ENCODE data around the gene LITAFD.
A peak's percentile ranks its signal among the peaks of the same experiment; 100 is the strongest.
"Not testable (repeated sequence)": the region's sequence is repeated elsewhere in the genome, so short reads cannot be mapped to it uniquely, and the experiment has no call there.

The LITAFD gene

DNA sequence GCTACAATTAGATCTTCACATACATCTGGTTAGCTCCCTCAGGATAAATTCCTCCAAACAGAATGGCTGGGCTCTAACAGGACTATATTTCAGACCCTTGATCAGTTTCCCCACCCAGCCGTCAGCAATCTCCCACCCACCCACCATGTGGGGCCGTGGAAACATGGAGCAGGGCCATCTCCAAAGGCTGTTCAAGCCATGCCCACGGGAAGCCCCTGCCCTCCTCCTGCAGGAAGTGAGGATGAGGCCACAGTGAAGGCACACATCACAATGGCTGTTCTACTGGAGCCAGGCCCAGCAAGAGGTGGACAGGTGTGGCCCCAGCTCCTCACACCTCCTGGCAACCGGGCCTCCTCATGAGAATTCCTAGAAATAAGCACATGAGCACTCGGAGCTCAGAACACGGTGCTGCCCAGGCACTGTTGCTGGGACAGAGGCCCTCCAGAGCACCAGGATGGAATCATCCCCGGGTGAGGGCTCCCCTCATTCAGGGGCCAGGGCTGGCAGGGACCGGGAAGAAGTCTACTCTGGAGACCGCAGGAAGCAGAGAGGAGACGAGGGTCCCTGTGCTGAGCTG lies at the start of gene LITAFD:
TSS of gene LITAFD (plus strand) at position 311 of the 577 bp plus-strand sequence. CDS start 2,005 bp downstream, outside the sequence.
- Histone ChIP-seq H3K36me3 (ENCODE audit: control insufficient read depth, insufficient read depth, low read length) (peaks cover 3% of the 10 kb centered on the region), H3K4me1 (ENCODE audit: control insufficient read depth, insufficient read depth, low read length) (peaks cover 14% of the 10 kb centered on the region)

DNA sequence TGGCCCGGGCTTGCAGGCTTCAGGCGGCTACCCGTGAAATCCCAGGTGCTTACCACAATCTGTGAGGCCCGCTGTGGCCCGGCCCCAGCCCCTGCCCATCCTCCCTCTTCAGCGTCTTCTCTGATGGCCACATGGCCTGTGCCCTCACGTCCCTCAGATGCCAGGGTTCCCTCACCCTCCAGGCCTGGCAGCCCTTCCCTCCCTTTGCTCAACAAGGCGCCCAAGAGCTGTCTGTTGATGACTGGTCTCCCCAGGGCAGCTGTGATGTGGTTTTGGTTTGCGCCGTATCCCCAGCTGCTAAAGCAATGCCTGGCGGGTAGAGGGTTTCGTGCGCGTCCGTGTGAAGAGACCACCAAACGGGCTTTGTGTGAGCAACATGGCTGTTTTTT lies 49.4 kb upstream of the LITAFD start:
- Histone ChIP-seq H3K4me3 (ENCODE audit: low read depth, low read length) (no peak overlapping the region), H3K4me1 (ENCODE audit: control insufficient read depth, insufficient read depth, low read length) (peaks cover 17% of the 10 kb centered on the region), H3K9me3 (ENCODE audit: control insufficient read depth, insufficient read depth, low read length) (no peaks in the 10 kb centered on the region), H3K27me3 (ENCODE audit: control insufficient read depth, insufficient read depth, low read length) (no peaks in the 10 kb centered on the region), H3K36me3 (ENCODE audit: control insufficient read depth, insufficient read depth, low read length) (peaks cover 5% of the 10 kb centered on the region), H3K9ac (ENCODE audit: low read depth, low read length) (peak overlapping the region; percentile 85)

More for the DNA sequence above, at the start of gene LITAFD:
- Histone ChIP-seq H3K9me3 (ENCODE audit: control insufficient read depth, insufficient read depth, low read length) (no peaks in the 10 kb centered on the region), H3K9ac (ENCODE audit: low read depth, low read length) (no peak within 1 kb of the TSS), H3K4me3 (ENCODE audit: low read depth, low read length) (no peak within 1 kb of the TSS), H3K27me3 (ENCODE audit: control insufficient read depth, insufficient read depth, low read length) (no peaks in the 10 kb centered on the region)

DNA sequence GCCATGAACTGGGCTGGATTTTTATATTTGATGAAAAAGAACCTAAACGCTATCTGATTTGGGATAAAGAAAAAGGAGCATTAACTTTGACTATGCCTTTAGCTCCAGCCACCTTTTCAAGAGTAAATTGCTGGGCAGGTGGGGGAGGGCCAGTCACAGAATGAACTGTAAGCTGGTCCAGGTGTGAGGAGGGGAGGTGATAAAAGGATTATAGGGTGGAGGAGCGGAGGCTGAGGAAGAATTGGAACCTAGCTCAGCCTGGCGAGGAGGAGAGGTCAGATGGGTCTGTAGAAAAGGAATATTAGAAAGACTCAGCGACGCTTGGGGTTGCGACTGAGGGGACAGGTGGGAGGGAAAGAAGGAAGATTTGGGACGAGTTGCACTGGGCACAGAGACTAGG lies 45.4 kb upstream of the LITAFD start:
- H3K9me3 ChIP-seq (ENCODE audit: control insufficient read depth, insufficient read depth, low read length); H3K27me3 ChIP-seq (ENCODE audit: control insufficient read depth, insufficient read depth, low read length); H3K9ac ChIP-seq (ENCODE audit: low read depth, low read length); H3K4me3 ChIP-seq (ENCODE audit: low read depth, low read length); H3K36me3 ChIP-seq (ENCODE audit: control insufficient read depth, insufficient read depth, low read length); H3K4me1 ChIP-seq (ENCODE audit: control insufficient read depth, insufficient read depth, low read length): not testable (repeated sequence)

DNA sequence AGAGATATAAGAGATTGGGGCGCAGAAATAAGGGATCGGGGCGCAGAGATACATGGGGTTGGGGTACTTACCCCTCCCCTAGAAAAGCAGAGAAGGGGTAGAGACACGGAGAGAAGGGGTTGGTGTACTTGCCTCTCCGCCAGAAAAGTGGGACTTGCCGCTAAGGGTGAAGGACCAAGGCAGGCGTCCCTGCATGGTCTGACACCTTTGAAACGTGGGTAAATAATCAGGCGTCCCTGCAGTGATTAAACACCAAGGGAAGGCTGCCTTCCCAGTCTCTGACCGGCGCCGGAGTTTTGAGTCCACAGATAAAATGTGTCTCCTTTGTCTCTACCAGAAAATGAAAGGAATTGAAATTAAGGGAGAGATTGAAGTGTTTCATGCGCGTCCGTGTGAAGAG lies 44.6 kb upstream of the LITAFD start:
- H3K36me3 ChIP-seq (ENCODE audit: control insufficient read depth, insufficient read depth, low read length); H3K27me3 ChIP-seq (ENCODE audit: control insufficient read depth, insufficient read depth, low read length); H3K9ac ChIP-seq (ENCODE audit: low read depth, low read length); H3K4me3 ChIP-seq (ENCODE audit: low read depth, low read length); H3K9me3 ChIP-seq (ENCODE audit: control insufficient read depth, insufficient read depth, low read length); H3K4me1 ChIP-seq (ENCODE audit: control insufficient read depth, insufficient read depth, low read length): not testable (repeated sequence)

DNA sequence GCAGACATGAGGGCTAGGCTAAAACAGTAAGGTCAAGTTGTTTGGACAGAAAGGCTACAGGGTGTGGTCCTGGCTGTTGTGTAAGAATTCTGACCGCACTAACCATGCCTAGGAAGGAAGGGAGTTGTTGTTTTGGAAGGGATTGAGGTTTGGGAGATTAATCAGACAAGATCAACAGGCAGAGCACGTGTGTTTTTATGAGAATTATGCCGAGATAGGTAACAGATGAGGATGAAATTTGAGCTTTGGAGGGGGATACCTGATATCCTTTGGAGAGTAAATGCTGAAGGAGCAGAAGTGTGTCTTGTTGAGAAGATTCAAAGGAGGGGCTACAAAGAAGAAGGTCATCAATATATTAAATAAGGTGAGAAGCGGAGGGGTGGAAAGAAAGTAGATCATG lies 40.1 kb upstream of the LITAFD start:
- not testable (repeated sequence) for H3K27me3 ChIP-seq (ENCODE audit: control insufficient read depth, insufficient read depth, low read length); H3K4me3 ChIP-seq (ENCODE audit: low read depth, low read length); H3K36me3 ChIP-seq (ENCODE audit: control insufficient read depth, insufficient read depth, low read length); H3K4me1 ChIP-seq (ENCODE audit: control insufficient read depth, insufficient read depth, low read length); H3K9me3 ChIP-seq (ENCODE audit: control insufficient read depth, insufficient read depth, low read length); H3K9ac ChIP-seq (ENCODE audit: low read depth, low read length)

DNA sequence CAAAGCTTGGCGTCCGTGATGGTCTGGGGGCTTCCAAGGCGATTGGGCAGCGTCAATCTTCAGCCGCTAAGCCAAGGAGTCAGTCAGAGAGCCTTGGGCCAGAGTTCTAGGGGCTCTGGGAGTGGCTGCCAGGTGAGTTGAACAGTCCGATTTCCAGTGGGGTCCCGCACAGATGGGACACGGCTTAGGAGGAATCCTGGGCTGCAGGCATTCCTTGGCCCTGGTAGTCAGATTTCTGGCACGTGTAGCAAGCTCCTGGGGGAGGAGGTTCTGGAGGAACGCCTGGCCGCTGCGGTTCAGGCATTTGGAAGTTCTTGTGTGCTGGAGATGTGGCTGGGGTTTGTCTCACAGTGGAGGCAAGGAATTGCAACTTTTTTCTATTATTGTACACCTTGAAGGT lies 38.9 kb upstream of the LITAFD start:
- H3K36me3 ChIP-seq (ENCODE audit: control insufficient read depth, insufficient read depth, low read length), result peaks cover 11% of the 10 kb centered on the region

DNA sequence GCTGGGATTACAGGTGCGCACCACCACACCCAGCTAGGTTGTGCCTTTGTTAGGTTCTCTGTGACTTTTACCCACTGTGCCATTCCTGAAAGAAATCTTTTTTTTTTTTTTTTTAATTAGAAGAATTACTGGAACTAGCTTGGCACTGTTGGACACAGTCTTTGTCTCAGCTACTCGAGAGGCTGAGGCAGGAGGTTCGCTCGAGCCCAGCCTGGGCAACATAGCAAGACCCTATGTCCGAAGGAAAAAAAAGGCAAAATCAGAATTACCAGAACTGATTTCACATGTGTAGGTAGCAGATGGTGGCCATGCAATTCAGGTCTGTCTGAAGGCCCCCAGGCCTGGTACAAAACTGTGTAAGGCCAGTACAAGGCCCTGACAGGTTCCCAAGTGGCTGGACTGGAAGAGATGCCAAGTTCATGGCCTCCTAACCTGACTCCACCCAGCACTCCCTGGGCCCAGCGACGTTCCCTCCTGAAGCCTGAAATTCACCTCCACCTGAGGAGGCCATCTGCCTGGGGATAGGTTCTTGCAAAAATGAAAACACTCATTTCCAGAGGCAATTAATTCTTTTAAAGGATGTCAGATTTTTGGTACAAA lies 36.4 kb upstream of the LITAFD start:
- Histone ChIP-seq H3K36me3 (ENCODE audit: control insufficient read depth, insufficient read depth, low read length) (peaks cover 32% of the 10 kb centered on the region), H3K9ac (ENCODE audit: low read depth, low read length) (no peak overlapping the region), H3K9me3 (ENCODE audit: control insufficient read depth, insufficient read depth, low read length) (no peaks in the 10 kb centered on the region), H3K27me3 (ENCODE audit: control insufficient read depth, insufficient read depth, low read length) (no peaks in the 10 kb centered on the region), H3K4me1 (ENCODE audit: control insufficient read depth, insufficient read depth, low read length) (peaks cover 2% of the 10 kb centered on the region), H3K4me3 (ENCODE audit: low read depth, low read length) (no peak overlapping the region)

More for the DNA sequence above, 38.9 kb upstream of the LITAFD start:
- not testable (repeated sequence) for H3K4me1 ChIP-seq (ENCODE audit: control insufficient read depth, insufficient read depth, low read length); H3K9me3 ChIP-seq (ENCODE audit: control insufficient read depth, insufficient read depth, low read length); H3K27me3 ChIP-seq (ENCODE audit: control insufficient read depth, insufficient read depth, low read length); H3K9ac ChIP-seq (ENCODE audit: low read depth, low read length); H3K4me3 ChIP-seq (ENCODE audit: low read depth, low read length)

DNA sequence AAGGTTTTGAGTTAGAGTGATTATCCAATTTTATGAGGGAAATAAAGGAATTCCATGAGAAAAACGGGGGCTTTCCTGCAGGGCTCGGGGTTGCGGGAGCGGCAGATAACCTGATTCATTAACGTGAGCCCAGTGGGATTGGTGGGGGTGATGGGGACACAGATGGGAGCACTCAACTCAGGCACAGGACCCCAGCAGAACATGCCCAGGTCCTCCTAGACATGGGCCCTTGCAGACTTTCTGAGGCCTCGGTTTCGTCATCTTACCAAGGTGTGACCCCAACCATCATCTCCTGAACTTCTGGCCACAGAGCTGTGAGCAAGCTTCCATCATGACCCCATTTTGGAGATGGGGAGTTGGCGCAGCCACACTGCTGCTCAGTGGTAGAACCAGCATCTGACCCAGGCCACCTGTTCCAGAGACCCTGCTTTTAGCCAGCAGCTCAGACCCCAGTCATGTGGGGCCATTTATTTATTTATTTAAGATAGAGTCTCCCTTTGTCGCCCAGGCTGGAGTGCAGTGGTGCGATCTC lies 35.7 kb upstream of the LITAFD start:
- Histone ChIP-seq H3K36me3 (ENCODE audit: control insufficient read depth, insufficient read depth, low read length) (peaks cover 34% of the 10 kb centered on the region), H3K27me3 (ENCODE audit: control insufficient read depth, insufficient read depth, low read length) (no peaks in the 10 kb centered on the region), H3K9me3 (ENCODE audit: control insufficient read depth, insufficient read depth, low read length) (no peaks in the 10 kb centered on the region)

DNA sequence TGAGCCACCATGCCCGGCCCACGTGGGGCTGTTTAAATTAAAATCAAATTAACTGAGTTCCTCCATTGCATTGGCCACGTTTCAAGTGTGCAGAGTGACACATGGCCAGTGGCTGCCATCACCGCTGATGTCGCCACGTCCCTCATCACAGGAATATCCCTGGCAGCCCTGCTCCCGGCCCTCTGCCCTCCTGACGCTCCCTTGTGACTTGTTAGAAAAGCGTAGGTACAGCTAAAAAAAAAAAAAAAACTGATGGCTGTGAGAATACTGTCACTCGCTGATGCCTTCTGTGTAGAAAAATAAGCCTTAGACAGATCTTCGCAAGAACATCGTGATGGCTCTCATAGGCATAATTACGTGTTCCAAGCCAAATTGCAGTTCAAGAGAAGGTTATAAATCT lies 35.0 kb upstream of the LITAFD start:
- no peak overlapping the region for H3K4me3 ChIP-seq (ENCODE audit: low read depth, low read length)
- peaks cover 40% of the 10 kb centered on the region for H3K36me3 ChIP-seq (ENCODE audit: control insufficient read depth, insufficient read depth, low read length)
- no peaks in the 10 kb centered on the region for H3K27me3 ChIP-seq (ENCODE audit: control insufficient read depth, insufficient read depth, low read length)
- H3K4me1 ChIP-seq (ENCODE audit: control insufficient read depth, insufficient read depth, low read length), result peaks cover 2% of the 10 kb centered on the region
- no peak overlapping the region for H3K9ac ChIP-seq (ENCODE audit: low read depth, low read length)
- no peaks in the 10 kb centered on the region for H3K9me3 ChIP-seq (ENCODE audit: control insufficient read depth, insufficient read depth, low read length)

More for the DNA sequence above, 35.7 kb upstream of the LITAFD start:
- H3K4me1 ChIP-seq (ENCODE audit: control insufficient read depth, insufficient read depth, low read length), result peaks cover 2% of the 10 kb centered on the region
- H3K9ac ChIP-seq (ENCODE audit: low read depth, low read length), result no peak overlapping the region
- no peak overlapping the region for H3K4me3 ChIP-seq (ENCODE audit: low read depth, low read length)

DNA sequence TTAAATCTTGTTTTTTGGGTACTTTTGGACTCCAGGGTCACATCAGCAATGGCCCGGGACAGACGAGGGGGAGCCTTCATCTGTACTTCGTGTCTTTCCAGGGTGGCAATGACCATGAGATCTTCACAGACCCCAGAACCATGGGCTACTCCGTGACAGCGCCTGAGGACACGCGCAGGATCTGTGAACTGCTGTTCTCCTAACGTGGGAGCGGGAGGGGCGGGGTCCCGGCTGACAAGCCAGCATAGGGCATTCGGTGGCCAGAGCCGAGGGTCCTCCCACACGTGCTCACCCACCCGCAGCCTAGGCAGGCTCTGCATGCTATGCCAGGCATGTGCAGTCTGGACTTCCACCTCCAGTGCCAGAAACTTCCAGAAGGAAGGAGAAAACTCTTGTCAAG lies 34.5 kb upstream of the LITAFD start:
- H3K4me1 ChIP-seq (ENCODE audit: control insufficient read depth, insufficient read depth, low read length), result peaks cover 4% of the 10 kb centered on the region
- H3K27me3 ChIP-seq (ENCODE audit: control insufficient read depth, insufficient read depth, low read length), result no peaks in the 10 kb centered on the region
- H3K36me3 ChIP-seq (ENCODE audit: control insufficient read depth, insufficient read depth, low read length), result peaks cover 43% of the 10 kb centered on the region
- no peak overlapping the region for H3K9ac ChIP-seq (ENCODE audit: low read depth, low read length)
- H3K9me3 ChIP-seq (ENCODE audit: control insufficient read depth, insufficient read depth, low read length), result no peaks in the 10 kb centered on the region
- H3K4me3 ChIP-seq (ENCODE audit: low read depth, low read length), result no peak overlapping the region

DNA sequence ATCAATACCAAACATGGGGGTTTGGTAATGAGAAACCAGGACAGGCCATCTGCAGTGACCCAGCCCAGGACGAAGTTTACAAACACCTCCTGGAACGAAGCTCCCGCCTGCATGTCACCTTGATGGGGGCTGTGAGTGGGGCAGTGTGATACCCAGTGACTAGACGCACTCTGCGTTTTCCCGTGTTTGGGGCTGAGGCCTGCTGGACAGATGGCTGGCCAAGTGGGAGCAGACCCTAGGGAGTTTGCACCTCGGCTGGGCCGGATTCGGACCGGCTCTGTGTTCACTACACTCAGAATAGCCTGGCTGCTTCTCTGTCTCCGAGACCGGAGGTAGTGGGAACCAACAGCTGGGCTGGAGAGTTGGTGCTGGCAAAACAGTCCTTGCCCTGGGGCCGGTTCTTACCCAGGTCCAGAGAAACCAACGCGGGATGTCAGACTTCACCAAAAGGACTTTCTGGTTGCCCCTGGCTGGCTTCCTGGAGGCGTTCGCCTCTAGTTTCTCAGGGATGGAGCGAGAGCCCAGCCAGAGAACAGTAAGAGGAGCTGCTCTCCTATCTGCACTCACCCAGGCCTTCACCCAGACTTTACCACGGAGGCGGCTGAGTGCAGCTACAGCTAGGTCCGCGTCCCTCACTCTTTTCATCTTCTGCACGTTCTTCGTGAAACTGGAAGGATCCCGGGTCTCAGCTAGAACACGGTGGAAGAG lies 33.8 kb upstream of the LITAFD start:
- Histone ChIP-seq H3K27me3 (ENCODE audit: control insufficient read depth, insufficient read depth, low read length) (no peaks in the 10 kb centered on the region), H3K9ac (ENCODE audit: low read depth, low read length) (peak overlapping the region; percentile 37), H3K4me1 (ENCODE audit: control insufficient read depth, insufficient read depth, low read length) (peaks cover 9% of the 10 kb centered on the region), H3K9me3 (ENCODE audit: control insufficient read depth, insufficient read depth, low read length) (no peaks in the 10 kb centered on the region), H3K4me3 (ENCODE audit: low read depth, low read length) (no peak overlapping the region), H3K36me3 (ENCODE audit: control insufficient read depth, insufficient read depth, low read length) (peaks cover 43% of the 10 kb centered on the region)

DNA sequence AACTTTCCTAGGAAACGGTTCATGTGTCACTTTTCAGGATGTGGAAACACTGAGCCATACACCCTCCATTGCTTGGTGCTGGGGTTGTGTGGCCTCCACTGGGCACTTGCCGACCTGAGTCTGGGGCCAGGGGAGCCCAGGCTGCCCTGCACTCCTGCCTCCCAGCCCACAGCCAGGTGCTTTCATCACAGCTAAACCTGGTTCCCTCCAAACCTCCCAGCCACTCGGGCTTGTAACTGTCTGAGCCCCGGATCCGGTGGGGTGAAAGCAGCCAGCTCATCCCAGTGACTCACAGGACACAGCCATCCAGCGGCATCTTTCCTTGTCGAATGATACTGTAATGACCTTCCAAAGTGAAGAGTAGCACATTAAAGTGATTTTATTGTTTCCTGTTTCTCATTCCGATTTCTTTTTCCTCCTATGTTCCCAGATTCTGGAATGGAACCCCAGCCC lies 33.2 kb upstream of the LITAFD start:
- peaks cover 9% of the 10 kb centered on the region for H3K4me1 ChIP-seq (ENCODE audit: control insufficient read depth, insufficient read depth, low read length)
- H3K27me3 ChIP-seq (ENCODE audit: control insufficient read depth, insufficient read depth, low read length), result no peaks in the 10 kb centered on the region
- peaks cover 43% of the 10 kb centered on the region for H3K36me3 ChIP-seq (ENCODE audit: control insufficient read depth, insufficient read depth, low read length)
- H3K9ac ChIP-seq (ENCODE audit: low read depth, low read length), result no peak overlapping the region
- no peaks in the 10 kb centered on the region for H3K9me3 ChIP-seq (ENCODE audit: control insufficient read depth, insufficient read depth, low read length)
- H3K4me3 ChIP-seq (ENCODE audit: low read depth, low read length), result no peak overlapping the region

All from iPS-15b (cell line).